ENCODE results near the gene APCDD1.

APCDD1 gene

DNA sequence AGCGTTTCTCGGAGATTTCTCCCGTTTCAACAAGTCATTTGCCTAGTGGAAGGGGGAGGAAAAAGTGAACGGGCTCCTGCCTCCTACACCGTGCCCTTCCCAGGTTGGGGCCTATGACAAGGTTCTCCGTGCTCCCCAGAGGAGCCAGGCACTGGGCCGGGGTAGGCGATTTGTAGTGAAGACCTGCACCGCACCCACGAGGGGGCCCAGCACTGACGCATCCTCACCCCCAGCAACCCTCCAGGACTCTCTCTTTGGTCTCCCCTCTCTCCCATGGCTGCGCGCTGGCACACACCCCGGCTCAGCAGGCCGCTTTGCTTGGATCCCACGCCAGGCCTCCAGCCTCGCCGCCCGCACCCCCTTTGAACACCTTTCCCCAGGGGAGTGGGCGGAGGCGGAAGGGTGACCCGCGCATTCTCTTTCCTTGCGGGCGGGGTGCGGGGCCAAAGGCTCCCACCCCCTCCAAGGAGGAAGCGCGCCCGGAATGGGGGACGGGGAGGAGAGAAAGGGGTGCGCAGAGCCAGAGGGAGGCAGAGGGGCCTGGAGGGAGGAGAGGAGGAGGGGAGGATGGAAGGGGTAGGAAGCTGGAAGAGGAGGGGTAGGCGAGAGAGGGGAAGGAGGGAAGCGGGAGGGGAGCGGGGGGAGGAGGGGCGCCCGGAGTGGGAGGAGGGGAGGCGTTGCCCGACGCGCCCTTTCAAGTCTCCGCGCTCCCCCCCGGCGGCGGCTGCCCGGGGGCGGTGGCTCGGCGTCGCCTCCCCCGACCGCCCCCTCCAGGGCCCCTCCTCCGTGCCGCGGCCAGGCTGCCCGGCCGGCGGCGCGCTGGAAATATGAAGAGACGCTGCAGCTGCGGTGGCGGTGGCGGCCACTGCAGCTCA, at the start of gene APCDD1:
TSS of gene APCDD1 (plus strand) at position 830 of the 875 bp plus-strand sequence. CDS start 347 bp downstream, outside the sequence.
- no peaks in the 10 kb centered on the region for H3K36me3 Mint-ChIP-seq
- no peak within 1 kb of the TSS for H3K27ac Mint-ChIP-seq
- H3K9me3 Mint-ChIP-seq (ENCODE audit: low read depth), result no peaks in the 10 kb centered on the region
- peak within 1 kb of the TSS; percentile 67 for H3K4me3 Mint-ChIP-seq
- peaks cover 34% of the 10 kb centered on the region for H3K27me3 Mint-ChIP-seq
- H3K4me1 Mint-ChIP-seq (ENCODE audit: low read depth), result no peaks in the 10 kb centered on the region

- no peaks in the 10 kb centered on the region for H3K4me1 Mint-ChIP-seq (ENCODE audit: low read depth)
- H3K27me3 Mint-ChIP-seq, result peaks cover 4% of the 10 kb centered on the region
- no peak overlapping the region for H3K4me3 Mint-ChIP-seq
- no peak overlapping the region for H3K27ac Mint-ChIP-seq
- no peaks in the 10 kb centered on the region for H3K9me3 Mint-ChIP-seq (ENCODE audit: low read depth)
- H3K36me3 Mint-ChIP-seq, result no peaks in the 10 kb centered on the region
These were observed 49.4 kb upstream of the APCDD1 start for GRCh38 chr18:10405014-10405493.

DNA sequence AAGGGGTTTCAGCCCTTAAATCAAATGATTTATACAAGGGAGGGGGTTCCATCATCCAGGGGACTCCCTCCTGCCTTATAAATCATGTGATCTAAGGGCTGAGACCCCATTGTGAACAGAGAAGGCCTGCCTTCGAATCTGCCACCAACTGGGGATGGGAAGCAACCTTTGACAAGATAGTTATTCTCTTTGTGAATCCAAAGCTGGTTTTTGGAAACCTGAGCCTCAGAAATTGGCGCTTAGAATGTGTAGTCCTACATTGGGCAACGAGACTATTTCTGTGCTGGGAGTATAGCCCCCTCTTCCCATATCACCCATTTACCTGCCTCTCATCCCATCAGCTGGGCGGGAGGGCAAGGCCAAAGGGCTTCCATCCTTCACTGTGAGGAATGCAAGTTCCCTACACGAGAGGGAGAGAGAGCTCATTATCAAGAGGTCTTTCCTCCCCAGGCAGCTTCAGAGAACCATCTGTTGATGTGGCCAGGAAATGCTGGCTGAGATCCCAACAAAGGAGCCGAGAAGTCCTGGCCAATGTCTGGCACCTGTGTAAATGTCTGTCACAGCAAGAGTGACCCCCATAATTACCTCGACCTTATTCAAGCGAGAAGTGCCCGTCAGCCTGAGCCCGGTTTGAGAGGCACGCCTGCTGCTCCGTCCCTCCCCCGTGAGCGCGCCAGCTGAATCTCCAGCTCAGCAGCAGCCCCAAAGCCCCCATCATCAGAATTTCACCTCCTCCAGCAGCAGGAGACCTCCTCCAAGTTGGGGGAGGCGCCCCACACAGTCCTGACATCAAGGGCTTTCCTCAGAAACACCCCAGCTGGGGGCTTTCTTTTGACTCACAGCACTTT, 48.4 kb upstream of the APCDD1 start:
- H3K4me3 Mint-ChIP-seq, result no peak overlapping the region
- H3K36me3 Mint-ChIP-seq, result no peaks in the 10 kb centered on the region
- no peaks in the 10 kb centered on the region for H3K9me3 Mint-ChIP-seq (ENCODE audit: low read depth)
- no peaks in the 10 kb centered on the region for H3K4me1 Mint-ChIP-seq (ENCODE audit: low read depth)
- H3K27me3 Mint-ChIP-seq, result peaks cover 4% of the 10 kb centered on the region
- H3K27ac Mint-ChIP-seq, result no peak overlapping the region

- no peak overlapping the region for H3K4me3 Mint-ChIP-seq
- no peaks in the 10 kb centered on the region for H3K36me3 Mint-ChIP-seq
- no peaks in the 10 kb centered on the region for H3K9me3 Mint-ChIP-seq (ENCODE audit: low read depth)
- H3K27ac Mint-ChIP-seq, result no peak overlapping the region
- no peaks in the 10 kb centered on the region for H3K27me3 Mint-ChIP-seq
- no peaks in the 10 kb centered on the region for H3K4me1 Mint-ChIP-seq (ENCODE audit: low read depth)
These were observed 46.3 kb upstream of the APCDD1 start for GRCh38 chr18:10408131-10408530.

- H3K27ac Mint-ChIP-seq, result no peak overlapping the region
- no peaks in the 10 kb centered on the region for H3K36me3 Mint-ChIP-seq
- no peak overlapping the region for H3K4me3 Mint-ChIP-seq
- no peaks in the 10 kb centered on the region for H3K9me3 Mint-ChIP-seq (ENCODE audit: low read depth)
- H3K27me3 Mint-ChIP-seq, result no peaks in the 10 kb centered on the region
- H3K4me1 Mint-ChIP-seq (ENCODE audit: low read depth), result no peaks in the 10 kb centered on the region
These were observed 45.4 kb upstream of the APCDD1 start for GRCh38 chr18:10409041-10409440.

DNA sequence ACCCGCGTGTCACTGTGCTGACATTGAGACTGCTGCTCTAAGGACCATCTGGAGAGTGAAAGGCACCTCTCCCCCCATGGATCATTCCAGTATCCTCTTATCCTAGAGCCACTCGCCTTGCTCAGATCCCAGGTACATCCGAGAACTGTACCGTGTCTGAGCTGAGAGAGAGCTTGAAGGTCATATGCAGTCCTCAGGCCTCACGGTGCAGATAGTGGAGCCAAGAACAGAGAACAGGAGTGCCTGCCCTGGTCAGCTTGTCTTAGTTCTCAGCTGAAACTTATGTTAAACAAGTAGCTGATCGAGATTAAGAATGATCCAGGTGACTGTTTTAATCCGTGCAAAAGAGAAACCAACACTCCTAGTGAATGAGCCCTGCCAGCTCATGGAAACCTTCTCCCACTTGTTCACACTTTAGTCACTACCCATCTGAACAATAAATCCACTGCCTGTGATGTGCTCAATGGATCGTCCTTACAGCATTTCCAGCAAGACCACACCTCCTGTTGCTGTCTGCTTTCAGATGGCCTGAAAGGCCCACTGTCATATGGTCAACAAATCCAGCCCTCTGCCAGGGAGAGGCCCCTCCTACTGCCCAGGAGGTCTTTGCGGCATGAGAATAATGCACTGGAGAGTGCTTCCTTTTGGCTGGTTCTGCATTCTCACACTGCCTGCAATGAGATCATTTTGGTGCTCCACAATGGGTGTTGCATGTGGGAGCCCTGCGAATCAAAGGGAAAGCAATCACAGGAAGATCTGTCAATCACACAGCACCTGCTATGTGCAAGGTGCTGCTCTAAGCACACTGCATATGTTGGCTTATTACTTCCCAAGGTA, 43.7 kb upstream of the APCDD1 start:
- H3K4me3 Mint-ChIP-seq, result no peak overlapping the region
- H3K9me3 Mint-ChIP-seq (ENCODE audit: low read depth), result no peaks in the 10 kb centered on the region
- H3K4me1 Mint-ChIP-seq (ENCODE audit: low read depth), result no peaks in the 10 kb centered on the region
- peaks cover 2% of the 10 kb centered on the region for H3K27me3 Mint-ChIP-seq
- no peaks in the 10 kb centered on the region for H3K36me3 Mint-ChIP-seq
- H3K27ac Mint-ChIP-seq, result no peak overlapping the region

DNA sequence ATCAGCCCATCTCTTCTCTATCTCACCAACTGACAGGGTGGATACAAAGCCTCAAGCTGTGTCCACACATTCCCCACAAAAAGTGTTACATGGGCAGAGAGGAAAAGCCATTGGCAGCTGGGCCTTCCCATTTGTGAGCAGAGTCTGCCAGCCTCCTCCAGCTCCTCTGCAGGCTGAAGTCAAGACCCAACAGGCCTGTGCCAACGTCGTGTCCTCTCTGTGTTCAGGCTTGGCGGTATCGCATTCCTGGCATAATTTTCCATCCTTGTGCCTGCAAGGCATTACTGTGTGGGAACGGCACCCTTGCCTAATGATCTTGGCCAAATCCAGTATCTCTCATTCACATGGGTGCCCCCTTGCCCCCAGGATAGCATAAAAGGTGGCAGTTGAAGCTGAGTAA, 41.5 kb upstream of the APCDD1 start:
- Mint-ChIP-seq H3K36me3 (no peaks in the 10 kb centered on the region), H3K4me1 (ENCODE audit: low read depth) (no peaks in the 10 kb centered on the region), H3K9me3 (ENCODE audit: low read depth) (no peaks in the 10 kb centered on the region), H3K4me3 (no peak overlapping the region), H3K27ac (no peak overlapping the region), H3K27me3 (peaks cover 2% of the 10 kb centered on the region)

- H3K27me3 Mint-ChIP-seq, result peaks cover 2% of the 10 kb centered on the region
- no peaks in the 10 kb centered on the region for H3K36me3 Mint-ChIP-seq
- no peak overlapping the region for H3K4me3 Mint-ChIP-seq
- H3K4me1 Mint-ChIP-seq (ENCODE audit: low read depth), result no peaks in the 10 kb centered on the region
- no peak overlapping the region for H3K27ac Mint-ChIP-seq
- no peaks in the 10 kb centered on the region for H3K9me3 Mint-ChIP-seq (ENCODE audit: low read depth)
These were observed 40.7 kb upstream of the APCDD1 start for GRCh38 chr18:10413722-10414121.

DNA sequence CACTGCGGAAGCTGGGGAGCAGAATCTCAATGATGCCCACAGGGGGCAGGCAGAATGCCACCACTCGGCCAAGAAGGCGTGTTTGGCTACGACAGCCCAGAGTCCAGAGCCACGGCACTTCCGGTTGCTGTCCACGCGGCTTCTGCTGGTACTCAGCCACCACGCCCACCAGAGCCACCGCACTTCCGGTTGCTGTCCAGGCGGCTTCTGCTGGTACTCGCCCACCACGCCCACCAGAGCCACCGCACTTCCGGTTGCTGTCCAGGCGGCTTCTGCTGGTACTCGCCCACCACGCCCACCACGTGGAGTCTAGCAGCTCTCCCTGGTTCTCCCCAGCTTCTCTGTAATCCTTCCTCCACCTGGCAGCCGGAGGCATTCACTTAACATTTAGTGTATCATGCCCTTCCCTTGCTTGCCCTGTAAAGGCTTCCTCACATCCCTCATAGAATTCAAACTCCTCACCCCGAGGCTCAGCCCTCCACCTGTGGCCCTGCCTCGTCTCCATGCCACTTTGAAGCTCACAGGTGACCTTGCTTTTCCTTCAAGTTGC, 40.1 kb upstream of the APCDD1 start:
- no peaks in the 10 kb centered on the region for H3K36me3 Mint-ChIP-seq
- no peak overlapping the region for H3K27ac Mint-ChIP-seq
- H3K4me1 Mint-ChIP-seq (ENCODE audit: low read depth), result no peaks in the 10 kb centered on the region
- H3K27me3 Mint-ChIP-seq, result peaks cover 2% of the 10 kb centered on the region
- H3K9me3 Mint-ChIP-seq (ENCODE audit: low read depth), result no peaks in the 10 kb centered on the region
- H3K4me3 Mint-ChIP-seq, result no peak overlapping the region

DNA sequence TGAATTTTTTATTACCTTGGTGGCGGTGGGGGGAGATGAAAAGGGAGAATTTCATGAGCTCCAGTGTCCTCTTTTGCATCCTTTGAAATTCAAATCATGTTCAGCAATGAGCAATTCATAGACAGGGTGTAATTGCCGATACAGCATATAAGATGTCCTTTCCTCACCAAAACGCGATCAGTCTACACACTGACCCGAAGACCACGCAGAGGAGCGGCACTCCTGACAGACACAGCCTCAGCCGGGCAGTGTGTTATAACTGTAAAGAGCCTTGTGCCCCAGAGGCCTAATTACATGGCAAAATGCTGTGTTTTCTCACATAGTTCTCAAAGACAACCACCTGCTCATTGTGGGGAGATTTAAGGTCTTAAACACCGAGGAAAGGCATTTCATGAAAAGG, 38.4 kb upstream of the APCDD1 start:
- H3K36me3 Mint-ChIP-seq, result no peaks in the 10 kb centered on the region
- H3K9me3 Mint-ChIP-seq (ENCODE audit: low read depth), result peaks cover 6% of the 10 kb centered on the region
- H3K27ac Mint-ChIP-seq, result no peak overlapping the region
- H3K27me3 Mint-ChIP-seq, result peaks cover 2% of the 10 kb centered on the region
- no peaks in the 10 kb centered on the region for H3K4me1 Mint-ChIP-seq (ENCODE audit: low read depth)
- no peak overlapping the region for H3K4me3 Mint-ChIP-seq

DNA sequence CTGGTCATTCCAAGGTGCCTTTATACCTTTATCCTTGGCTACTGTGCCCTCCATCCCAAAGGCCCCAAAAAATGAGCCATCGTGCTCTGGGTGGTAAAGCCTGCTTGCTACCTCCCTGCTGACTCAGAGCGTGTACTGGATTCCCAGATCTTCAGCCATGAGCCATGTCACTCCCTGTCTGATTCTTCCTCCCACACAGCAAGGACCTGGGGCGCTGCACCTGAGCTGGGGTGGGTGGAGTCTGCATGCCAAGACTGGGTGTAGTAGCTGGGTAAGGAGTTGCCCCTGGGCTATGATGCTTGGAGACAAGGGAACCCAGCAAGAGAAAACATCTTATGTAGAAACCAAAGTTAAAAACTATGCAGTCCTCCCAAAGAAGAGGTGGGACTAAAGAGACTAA, 37.2 kb upstream of the APCDD1 start:
- Mint-ChIP-seq H3K9me3 (ENCODE audit: low read depth) (peaks cover 6% of the 10 kb centered on the region), H3K4me1 (ENCODE audit: low read depth) (no peaks in the 10 kb centered on the region), H3K4me3 (no peak overlapping the region), H3K36me3 (no peaks in the 10 kb centered on the region), H3K27ac (no peak overlapping the region), H3K27me3 (peaks cover 2% of the 10 kb centered on the region)

DNA sequence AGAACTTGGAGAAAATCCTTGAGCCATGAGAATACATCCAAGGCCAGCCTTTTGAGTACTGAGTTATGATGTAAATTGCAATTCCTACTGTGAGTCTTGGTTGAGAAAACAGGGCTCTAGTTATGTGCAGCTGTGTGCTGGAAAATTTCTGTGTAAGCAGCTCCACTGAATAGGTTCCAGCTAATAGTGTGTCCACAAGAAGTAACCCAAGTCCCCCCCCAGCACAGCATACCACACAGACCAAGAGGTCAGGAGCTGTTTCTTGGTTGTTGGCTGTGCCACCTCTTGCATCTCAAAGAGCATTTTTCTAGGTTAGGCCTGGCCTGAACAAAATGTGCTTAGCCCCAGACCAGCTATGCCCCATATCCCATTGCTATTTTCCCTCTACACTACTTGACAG, 36.8 kb upstream of the APCDD1 start:
- Mint-ChIP-seq H3K9me3 (ENCODE audit: low read depth) (peaks cover 6% of the 10 kb centered on the region), H3K4me1 (ENCODE audit: low read depth) (no peaks in the 10 kb centered on the region), H3K27ac (no peak overlapping the region), H3K4me3 (no peak overlapping the region), H3K36me3 (no peaks in the 10 kb centered on the region), H3K27me3 (peaks cover 2% of the 10 kb centered on the region)

DNA sequence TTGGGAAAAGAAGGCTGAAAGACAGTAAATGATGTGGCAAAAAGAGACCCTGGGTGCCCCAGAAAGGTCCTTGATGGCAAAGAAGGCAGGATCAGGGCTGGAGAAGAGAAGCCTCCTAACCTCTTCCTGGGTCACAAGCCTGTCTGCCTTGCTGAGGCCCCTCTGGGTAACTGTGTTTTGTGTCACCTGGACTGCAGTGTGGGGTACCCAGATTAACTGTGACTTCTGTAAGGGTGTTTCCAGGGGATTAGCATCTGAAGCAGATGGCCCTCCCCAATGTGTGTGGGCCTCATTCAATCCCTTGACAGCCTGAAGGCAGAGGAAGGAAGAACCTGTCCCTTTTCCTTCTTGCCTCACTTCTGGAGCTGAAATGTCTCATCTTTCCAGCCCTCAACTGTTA, 35.6 kb upstream of the APCDD1 start:
- Mint-ChIP-seq H3K4me3 (no peak overlapping the region), H3K36me3 (no peaks in the 10 kb centered on the region), H3K4me1 (ENCODE audit: low read depth) (no peaks in the 10 kb centered on the region), H3K27me3 (peaks cover 2% of the 10 kb centered on the region), H3K9me3 (ENCODE audit: low read depth) (peaks cover 6% of the 10 kb centered on the region), H3K27ac (no peak overlapping the region)

DNA sequence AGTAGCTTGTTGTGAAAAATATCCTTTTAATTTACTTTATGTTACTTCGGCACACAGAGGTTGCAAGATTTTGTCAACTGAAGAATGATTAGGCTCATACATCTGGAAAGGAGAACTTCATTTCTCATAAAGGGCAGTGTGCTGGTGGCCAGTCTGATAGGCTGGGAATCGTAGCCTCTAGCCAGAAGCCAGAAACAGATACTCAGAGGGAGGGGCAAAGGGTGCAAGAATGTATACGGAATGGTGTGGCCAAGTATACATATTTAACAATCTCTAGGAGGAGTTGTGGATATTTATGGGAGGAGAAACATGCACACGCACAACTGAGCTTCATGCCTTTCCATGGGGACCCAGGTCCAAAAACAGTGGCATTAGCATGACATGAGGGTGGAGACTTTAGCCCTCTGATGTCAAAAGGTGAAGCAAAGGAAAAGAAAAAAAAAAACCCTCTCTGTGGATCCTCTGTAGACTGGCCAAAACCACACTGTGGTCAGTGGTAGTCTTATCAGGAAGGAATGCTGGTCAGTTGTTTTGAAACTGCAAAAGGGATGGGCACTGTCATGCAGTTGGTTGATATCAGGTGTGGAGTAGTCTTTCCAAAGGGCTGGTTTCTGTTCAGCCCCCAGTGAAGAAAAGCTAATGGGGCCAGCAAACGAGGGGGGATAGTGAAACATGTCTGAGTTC, 34.9 kb upstream of the APCDD1 start:
- Mint-ChIP-seq H3K27me3 (peaks cover 8% of the 10 kb centered on the region), H3K9me3 (ENCODE audit: low read depth) (peaks cover 6% of the 10 kb centered on the region), H3K4me1 (ENCODE audit: low read depth) (no peaks in the 10 kb centered on the region), H3K27ac (no peak overlapping the region), H3K4me3 (no peak overlapping the region), H3K36me3 (no peaks in the 10 kb centered on the region)

Measured in activated naive CD8-positive, alpha-beta T cell (primary cell).